Measurements from ENCODE around the gene ZNF414. TPM values are rescaled to one million over a fixed set of nuclear protein-coding genes. Genes with fewer than 3 reads are reported as not detected.

Gene ZNF414
- total and polyA plus RNA-seq, 2 of the 4 experiments (the other 2 are of a cell fraction) = 3.2 to 14.2 TPM

GRCh38 chr19:8466018-8466417 lies 47.9 kb downstream of the ZNF414 start:
- Histone ChIP-seq H2BK120ac (ENCODE audit: low read depth, low read length) (peak overlapping the region; percentile 76), H3K9me3 (ENCODE audit: control insufficient read depth, insufficient read depth, low read length) (no peaks in the 10 kb centered on the region), H3K36me3 (ENCODE audit: control insufficient read depth, insufficient read depth, low read length) (peaks cover 56% of the 10 kb centered on the region), H2BK15ac (ENCODE audit: low read depth, low read length) (no peak overlapping the region), H4K8ac (ENCODE audit: low read depth in 2 of 2, low read length in 2 of 2) (peak overlapping the region in 1 of 2 experiments; percentile 64; a peak in 2 of 4 replicates), H3K4me3 (ENCODE audit: insufficient read depth, low read depth, low read length) (no peak overlapping the region), H3K14ac (replicated peaks; ENCODE audit: low read depth, low read length) (peak overlapping the region; percentile 68; the same call in 1 of the 2 replicates), H3K9ac (ENCODE audit: low read depth, low read length) (no peak overlapping the region), H3K4ac (ENCODE audit: low read depth, low read length) (peak overlapping the region; percentile 71; the same call in 1 of the 2 replicates), H4K5ac (ENCODE audit: low read depth, low read length) (peak overlapping the region; percentile 77; the same call in 1 of the 2 replicates), H3K4me2 (ENCODE audit: low read depth, low read length) (peak overlapping the region; percentile 67; the same call in 1 of the 2 replicates), H3K18ac (ENCODE audit: low read depth, low read length) (peak overlapping the region; percentile 53; the same call in 1 of the 2 replicates), H3K56ac (ENCODE audit: extremely low read depth, insufficient read depth, low read length) (peak overlapping the region; percentile 58; the same call in 1 of the 2 replicates), H4K20me1 (ENCODE audit: insufficient read depth, low read length) (peaks cover 91% of the 10 kb centered on the region), H3K79me1 (ENCODE audit: low read depth in 1 of 2, low read length in 2 of 2) (peaks cover 50 to 89% of the 10 kb centered on the region in 2 experiments), H2AK5ac (ENCODE audit: low read depth, low read length) (peak overlapping the region; percentile 2; the same call in 1 of the 2 replicates), H3K4me1 (ENCODE audit: control insufficient read depth, insufficient read depth, low read length) (peaks cover 26% of the 10 kb centered on the region), H2AK9ac (replicated peaks; ENCODE audit: low read depth, low read length, poor library complexity) (no peak overlapping the region), H2AFZ (replicated peaks; ENCODE audit: low read length, poor library complexity) (no peak overlapping the region), H3K27ac (ENCODE audit: insufficient read depth, low read length) (peak overlapping the region; percentile 87), H2BK5ac (ENCODE audit: low read depth, low read length, poor library complexity, severe bottlenecking) (peak overlapping the region; percentile 98), H3K23ac (ENCODE audit: low read depth, low read length) (peak overlapping the region; percentile 69; the same call in 1 of the 2 replicates), H2BK20ac (ENCODE audit: low read depth, low read length) (peak overlapping the region; percentile 86; the same call in 1 of the 2 replicates), H3K27me3 (ENCODE audit: control insufficient read depth, insufficient read depth, low read length) (no peaks in the 10 kb centered on the region), H3K9me1 (ENCODE audit: insufficient read depth, low read length) (peaks cover 47% of the 10 kb centered on the region), H4K91ac (ENCODE audit: insufficient read depth, low read depth, low read length) (peak overlapping the region; percentile 46; the same call in 1 of the 2 replicates)
- DNase-seq (peak; percentile 91), ATAC-seq (ENCODE audit: low read depth) (peak; percentile 82)
- WGBS, 2 experiments (ENCODE audit: extremely low coverage in 2 of 2, insufficient read length in 1 of 2) = 0% methylated on average over 2 of the region's 4 CpGs; no CpG with 5 or more reads in 1 of the 2 experiments
- intact Hi-C loops (cut with micrococcal nuclease) = no loop called here
- POLR2A ChIA-PET (ENCODE audit: unreplicated experiment) = no interaction called here
- CTCF ChIA-PET = interaction anchor here (1.4 kb wide), 1 partner anchor 9 kb away, joined by 6 read pairs; no protein-coding TSS in a partner anchor
- in situ Hi-C loops (cut with MboI; ENCODE audit: low sequenced_read_pairs) = no loop called here
- no TSS peak for BruUV-seq (replicated peaks)
- dilution Hi-C loops (cut with HindIII; ENCODE audit: low sequenced_read_pairs, unreplicated experiment) = no loop called here
- TF ChIP-seq RAD21 (IDR thresholded peaks at IDR 0.05; ENCODE audit: low read length) = no peak
- TF ChIP-seq RFX5 (IDR thresholded peaks at IDR 0.05; ENCODE audit: low read depth, low read length) = no peak
- no peak for TF ChIP-seq NFE2L2 (IDR thresholded peaks at IDR 0.05; ENCODE audit: low read depth, low read length)
- TF ChIP-seq CTCF (conservative IDR thresholded peaks at IDR 0.05; ENCODE audit: low read depth, low read length) = no peak
- no peak for TF ChIP-seq MXI1 (IDR thresholded peaks at IDR 0.05; ENCODE audit: borderline replicate concordance, low read depth, low read length)
- TF ChIP-seq RCOR1 (IDR thresholded peaks at IDR 0.05; ENCODE audit: insufficient replicate concordance, low read length) = no peak
- TF ChIP-seq ELK1 (IDR thresholded peaks at IDR 0.05; ENCODE audit: borderline replicate concordance, low read depth, low read length) = no peak
- TF ChIP-seq CHD1 (IDR thresholded peaks at IDR 0.05; ENCODE audit: low read depth, low read length) = no peak
- TF ChIP-seq POLR2A (IDR thresholded peaks at IDR 0.05; ENCODE audit: low read depth, low read length) = no peak
- TF ChIP-seq FOS (IDR thresholded peaks at IDR 0.05; ENCODE audit: low read depth, low read length) = peak; percentile 69; the same call in 1 of the 2 replicates
- no peak for TF ChIP-seq USF2 (IDR thresholded peaks at IDR 0.05; ENCODE audit: low read depth, low read length)
- no peak for TF ChIP-seq MAZ (IDR thresholded peaks at IDR 0.05; ENCODE audit: borderline replicate concordance, low read depth, low read length)
- peak; percentile 70 for TF ChIP-seq CEBPB (IDR thresholded peaks at IDR 0.05; ENCODE audit: low read depth, low read length)
- 0 out of 2 replicates have a peak, but pooled peaks have one; percentile 8 for TF ChIP-seq SMC3 (IDR thresholded peaks at IDR 0.05; ENCODE audit: low read depth, low read length)
- TF ChIP-seq MAFK (IDR thresholded peaks at IDR 0.05; ENCODE audit: low read depth, low read length) = no peak

Measured in IMR-90 (cell line).